HepG2 (cell line): ENCODE data around the gene KRT17. TPM values are rescaled to one million over a fixed set of nuclear protein-coding genes. Genes with fewer than 3 reads are reported as not detected.
"Not testable (repeated sequence)": the region's sequence is repeated elsewhere in the genome, so short reads cannot be mapped to it uniquely, and the experiment has no call there.

Source experiments
- ATAC-seq: fragments of 200-7000 bp; cut with Tn5 transposase; 3 replicates; pipeline ENCODE4 v1.9.1; 2020; ENCODE audit warnings: mild to moderate bottlenecking, moderate library complexity
- BruUV-seq: library from RNA; stranded (reverse); fragments of 400-500 nt; replicated peaks from 2 replicates; lab custom pipeline; 2021; lab: Mats Ljungman, UMichigan
- CTCF ChIA-PET: fragments of 300-600 bp; formaldehyde crosslinking; extraction: SDS; loops from one replicate; lab custom pipeline; 2021; ENCODE audit warnings: low total read pairs, inconsistent platforms, low intra/inter-chr PET ratio; lab: Yijun Ruan, JAX
- POLR2A ChIA-PET: fragments of 350-600 bp; sonication (Branson Sonifier 250); formaldehyde crosslinking; loops from one replicate; lab custom pipeline; 2020; ENCODE audit warnings: antibody characterized with exemption, inconsistent platforms; lab: Yijun Ruan, JAX
- DNase-seq: peaks from one replicate; pipeline ENCODE4 v3.0.0-alpha.2; 2015; ENCODE audit warnings: low spot score
- FAIRE-seq: peaks from 3 replicates; lab custom pipeline; 2011; peaks lifted over from hg19 to GRCh38; lab: Jason Lieb, UNC
- H2AFZ ChIP-seq: one replicate; pipeline ENCODE4 v1.6.1; 2011; ENCODE audit warnings: low read length, inconsistent platforms
- H3K27ac ChIP-seq: fragments of 300-600 bp; 3 replicates; pipeline ENCODE4 v1.8.0; 2011; ENCODE audit warnings: mixed run types, mild to moderate bottlenecking, mixed read lengths, low read length, inconsistent platforms; ENCODE audit not compliant: insufficient read depth; ENCODE audit errors: extremely low read length
- H3K27me3 ChIP-seq, 2 experiments: fragments of 200-600 bp in 1 of 2; 2 replicates in 1 of 2; 3 replicates in 1 of 2; pipeline versions ENCODE4 v1.6.0 to v1.8.0; 2011; ENCODE audit warnings: low read length in 2 of 2, mild to moderate bottlenecking in 2 of 2, moderate library complexity in 2 of 2, inconsistent platforms in 1 of 2; ENCODE audit not compliant: insufficient read depth in 2 of 2, control insufficient read depth in 1 of 2
- H3K36me3 ChIP-seq, 2 experiments: fragments of 200-600 bp in 1 of 2; replicated peaks in 1 of 2; 2 replicates in 1 of 2; 3 replicates in 1 of 2; pipeline versions ENCODE4 v1.5.1 to v1.8.0; 2011; ENCODE audit warnings: low read length in 2 of 2, inconsistent platforms in 1 of 2; ENCODE audit not compliant: insufficient read depth in 2 of 2, control insufficient read depth in 1 of 2
- H3K4me1 ChIP-seq: 2 replicates; pipeline ENCODE4 v1.5.1; 2012; ENCODE audit warnings: low read length, inconsistent platforms; ENCODE audit not compliant: insufficient read depth
- H3K4me2 ChIP-seq: 2 replicates; pipeline ENCODE4 v1.6.0; 2011; ENCODE audit warnings: low read depth, low read length, inconsistent platforms
- H3K4me3 ChIP-seq, 3 experiments: fragments of 200-600 bp in 1 of 3; sonication (generic), shearing (Covaris generic) in 1 of 3; replicated peaks in 1 of 3; 2 replicates each; pipeline ENCODE4 v1.5.1; 2011 to 2016; ENCODE audit warnings: low read length in 3 of 3, inconsistent platforms in 2 of 3, low read depth in 2 of 3, mild to moderate bottlenecking in 2 of 3, control low read depth in 1 of 3, mixed read lengths in 1 of 3; ENCODE audit not compliant: insufficient read depth in 1 of 3
- H3K79me2 ChIP-seq: one replicate; pipeline ENCODE4 v1.6.1; 2011; ENCODE audit warnings: low read length, inconsistent platforms; ENCODE audit not compliant: insufficient read depth
- H3K9ac ChIP-seq: 2 replicates; pipeline ENCODE4 v1.6.0; 2011; ENCODE audit warnings: mild to moderate bottlenecking, low read depth, low read length, inconsistent platforms; ENCODE audit not compliant: insufficient read depth
- H3K9me3 ChIP-seq: 2 replicates; pipeline ENCODE4 v1.5.1; 2012; ENCODE audit warnings: mild to moderate bottlenecking, low read length
- H4K20me1 ChIP-seq: 2 replicates; pipeline ENCODE4 v1.6.0; 2011; ENCODE audit warnings: inconsistent platforms, mild to moderate bottlenecking, low read length, moderate library complexity; ENCODE audit not compliant: insufficient read depth
- CTCF ChIP-seq: sonication (generic); formaldehyde crosslinking; IDR thresholded peaks from 2 replicates; pipeline ENCODE4 v1.5.0; 2020; ENCODE audit warnings: mild to moderate bottlenecking, missing genetic modification reagents, moderate library complexity
- HDAC2 ChIP-seq: sonication (generic); formaldehyde crosslinking; IDR thresholded peaks from 2 replicates; pipeline ENCODE4 v1.4.0; 2020; ENCODE audit warnings: missing genetic modification reagents
- TARDBP ChIP-seq: sonication (generic); formaldehyde crosslinking; IDR thresholded peaks from 2 replicates; pipeline ENCODE4 v1.8.0; 2022; ENCODE audit warnings: mild to moderate bottlenecking, missing genetic modification reagents
- TIGD3 ChIP-seq: sonication (generic); formaldehyde crosslinking; IDR thresholded peaks from 2 replicates; pipeline ENCODE4 v1.5.1; 2020; ENCODE audit warnings: mild to moderate bottlenecking, missing genetic modification reagents, borderline replicate concordance
- ZNF350 ChIP-seq: sonication (generic); formaldehyde crosslinking; IDR thresholded peaks from 2 replicates; pipeline ENCODE4 v1.4.0; 2020; ENCODE audit warnings: mild to moderate bottlenecking, low read depth, missing genetic modification reagents, borderline replicate concordance
- ZNF430 ChIP-seq: sonication (generic); formaldehyde crosslinking; IDR thresholded peaks from 2 replicates; pipeline ENCODE4 v1.9.0; 2021; ENCODE audit warnings: mild to moderate bottlenecking, missing genetic modification reagents
- ZNF780A ChIP-seq: sonication (generic); formaldehyde crosslinking; IDR thresholded peaks from 2 replicates; pipeline ENCODE4 v1.8.0; 2022; ENCODE audit warnings: mild to moderate bottlenecking, missing genetic modification reagents, moderate library complexity
- WGBS: methylation state at CpG from one replicate; pipeline ENCODE4 v1.1.6; 2017; ENCODE audit warnings: low lambda C conversion rate; 5-methylcytosine and 5-hydroxymethylcytosine counted together
- in situ Hi-C: cut with HindIII; loops from 2 replicates; pipeline ENCODE4 v1.10.0; 2017; ENCODE audit warnings: low pct_unique_long_range_greater_than_20kb; ENCODE audit not compliant: extremely low pct_ligation_motif_present
- intact Hi-C: fragments of 100-400 bp; cut with micrococcal nuclease; formaldehyde crosslinking; loops from one replicate; pipeline ENCODE4 v1.10.0; 2022; ENCODE audit not compliant: unreplicated experiment
- polyA plus RNA-seq, 8 experiments: library from polyadenylated mRNA; depleted of rRNA in 3 of 8; stranded (reverse) in 7 of 8; unstranded in 1 of 8; fragments of >200 nt; fragmentation: Illumina TruSeq in 4 of 8; extraction: Trizol in 4 of 8; gene quantifications; 2 replicates each; pipeline versions ENCODE4 v1.2.1 to v1.2.3, GENCODE V29; 2011 to 2016; ENCODE audit warnings: low read depth in 4 of 8, missing spikeins in 1 of 8, mixed read lengths in 1 of 8; ENCODE audit not compliant: insufficient read depth in 1 of 8
- total RNA-seq, 5 experiments: library from RNA; depleted of rRNA; stranded (reverse); fragments of >200 nt; fragmentation: Illumina TruSeq; extraction: Trizol; gene quantifications; 2 replicates each; pipeline ENCODE4 v1.2.3, GENCODE V29; 2016; ENCODE audit warnings: low read depth in 1 of 5

Gene KRT17
- total and polyA plus RNA-seq, 2 of the 13 experiments (the other 11 are each of a cell fraction or from before 2014, with no cell fraction given) = 0.38 to 0.82 TPM

GRCh38 chr17:41627316-41628072 is 3.1 kb upstream of the KRT17 start:
- in situ Hi-C loops = no loop called here
- Histone ChIP-seq H4K20me1 (no peaks in the 10 kb centered on the region), H3K79me2 (no peaks in the 10 kb centered on the region), H3K27me3 (peaks cover 9 to 46% of the 10 kb centered on the region in 2 experiments; a peak in 4 of 5 replicates), H3K27ac (no peak overlapping the region), H3K9ac (no peak overlapping the region), H3K9me3 (no peaks in the 10 kb centered on the region), H3K4me1 (peaks cover 6% of the 10 kb centered on the region), H3K36me3 (no peaks in the 10 kb centered on the region), H3K4me2 (no peak overlapping the region), H3K4me3 (no peak overlapping the region)
- FAIRE-seq (no peak), DNase-seq (no peak), ATAC-seq (peak; percentile 34; the same call in 2 of the 3 replicates)
- POLR2A ChIA-PET = no interaction called here
- intact Hi-C loops = no loop called here
- 27% methylated on average over 20 of the region's 23 CpGs for whole genome bisulfite sequencing
- TF ChIP-seq TARDBP (no peak), ZNF430 (CRISPR knock-in tag) (no peak), ZNF780A (no peak), ZNF350 (no peak), TIGD3 (no peak), HDAC2 (CRISPR knock-in tag) (no peak), CTCF (CRISPR knock-in tag) (peak; percentile 34; the same call in 1 of the 2 replicates)
- TF ChIP-seq, all 625 proteins: peak for 1
- CTCF ChIA-PET = no interaction called here
- no TSS peak for BruUV-seq
- no peak overlapping the region for H2AFZ ChIP-seq

GRCh38 chr17:41626914-41627295 is 2.5 kb upstream of the KRT17 start:
- H3K4me1 ChIP-seq, H3K27ac ChIP-seq, BruUV-seq, H3K36me3 ChIP-seq, CTCF ChIA-PET, ATAC-seq, FAIRE-seq, H4K20me1 ChIP-seq, H3K4me2 ChIP-seq, H3K9ac ChIP-seq, H2AFZ ChIP-seq, intact Hi-C loops, DNase-seq, in situ Hi-C loops, H3K79me2 ChIP-seq, POLR2A ChIA-PET, H3K4me3 ChIP-seq, H3K9me3 ChIP-seq: not testable (repeated sequence)
- WGBS = 41% methylated on average over 5 of the region's 5 CpGs
- H3K27me3 ChIP-seq = peaks cover 9 to 47% of the 10 kb centered on the region in 2 experiments; a peak in 4 of 5 replicates
